ENCODE measurements around the gene SAMM50. TPM values are rescaled to one million over a fixed set of nuclear protein-coding genes. Genes with fewer than 3 reads are reported as not detected.

SAMM50 gene
- total RNA-seq, 4 donors from 2014 or later: 21.6 to 28.6 (median 27.2) TPM

DNA sequence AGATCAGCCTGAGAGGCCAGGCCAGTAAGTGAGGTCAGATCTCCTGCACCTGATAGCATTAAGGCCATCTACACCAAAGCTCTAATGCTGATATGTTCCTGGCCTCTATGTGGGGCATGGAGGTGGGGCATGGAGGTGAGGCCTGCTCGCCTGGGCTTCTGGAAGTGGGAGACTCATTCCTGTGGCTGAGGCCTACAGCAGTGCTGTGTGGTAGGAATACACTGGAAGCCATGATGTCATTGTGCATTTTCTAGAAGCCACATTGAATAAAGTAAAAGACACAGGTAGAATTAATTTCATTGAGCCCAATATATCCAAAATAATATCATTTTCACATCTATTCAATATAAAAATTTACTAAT, 28.9 kb upstream of the SAMM50 start:
- Histone ChIP-seq H3K27ac (replicated peaks in 1 of 4) (no peak overlapping the region), H3K4me3 (no peak overlapping the region), H3K27me3 (peaks cover 7 to 41% (median 15%) of the 10 kb centered on the region in 4 donors), H3K4me1 (peaks cover 7 to 19% (median 17%) of the 10 kb centered on the region in 4 donors), H3K9me3 (peaks cover 0 to 4% (median 0%) of the 10 kb centered on the region in 4 donors), H3K36me3 (no peaks in the 10 kb centered on the region)
- intact Hi-C loops (cut with DNase I): no loop called here
- 100% methylated on average over 1 of the region's 1 CpG for WGBS
- DNase-seq (ENCODE audit: extremely low spot score): no peak
- no peak for TF ChIP-seq POLR2A (IDR thresholded peaks at IDR 0.05; ENCODE audit: low read depth)
- no peak for TF ChIP-seq POLR2AphosphoS5 (IDR thresholded peaks at IDR 0.05)
- TF ChIP-seq EP300 (IDR thresholded peaks at IDR 0.05): no peak
- TF ChIP-seq, protein P1, sequence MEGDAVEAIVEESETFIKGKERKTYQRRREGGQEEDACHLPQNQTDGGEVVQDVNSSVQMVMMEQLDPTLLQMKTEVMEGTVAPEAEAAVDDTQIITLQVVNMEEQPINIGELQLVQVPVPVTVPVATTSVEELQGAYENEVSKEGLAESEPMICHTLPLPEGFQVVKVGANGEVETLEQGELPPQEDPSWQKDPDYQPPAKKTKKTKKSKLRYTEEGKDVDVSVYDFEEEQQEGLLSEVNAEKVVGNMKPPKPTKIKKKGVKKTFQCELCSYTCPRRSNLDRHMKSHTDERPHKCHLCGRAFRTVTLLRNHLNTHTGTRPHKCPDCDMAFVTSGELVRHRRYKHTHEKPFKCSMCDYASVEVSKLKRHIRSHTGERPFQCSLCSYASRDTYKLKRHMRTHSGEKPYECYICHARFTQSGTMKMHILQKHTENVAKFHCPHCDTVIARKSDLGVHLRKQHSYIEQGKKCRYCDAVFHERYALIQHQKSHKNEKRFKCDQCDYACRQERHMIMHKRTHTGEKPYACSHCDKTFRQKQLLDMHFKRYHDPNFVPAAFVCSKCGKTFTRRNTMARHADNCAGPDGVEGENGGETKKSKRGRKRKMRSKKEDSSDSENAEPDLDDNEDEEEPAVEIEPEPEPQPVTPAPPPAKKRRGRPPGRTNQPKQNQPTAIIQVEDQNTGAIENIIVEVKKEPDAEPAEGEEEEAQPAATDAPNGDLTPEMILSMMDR (IDR thresholded peaks at IDR 0.05): no peak

DNA sequence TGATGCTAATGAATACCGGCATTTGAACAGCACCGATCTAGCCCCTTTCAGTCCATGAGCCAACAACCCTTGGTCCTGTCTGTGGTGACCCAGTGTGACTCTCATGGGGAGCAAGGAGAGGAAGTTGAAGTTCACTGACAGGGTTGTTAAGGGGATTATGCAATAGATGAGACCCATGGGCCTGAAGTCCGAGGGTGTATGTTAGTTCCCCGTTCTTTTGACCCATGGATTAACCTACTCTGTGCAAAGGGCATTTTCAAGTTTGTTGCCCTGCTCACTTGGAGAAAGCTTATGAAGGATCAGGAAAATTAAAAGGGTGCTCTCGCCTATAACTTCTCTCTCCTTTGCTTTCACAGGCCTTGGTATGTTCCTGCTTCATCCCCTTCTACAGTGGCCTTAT, 26.8 kb upstream of the SAMM50 start:
- Histone ChIP-seq H3K9me3 (peaks cover 0 to 4% (median 0%) of the 10 kb centered on the region in 4 donors), H3K4me3 (no peak overlapping the region), H3K27me3 (peaks cover 7 to 29% (median 15%) of the 10 kb centered on the region in 4 donors), H3K27ac (replicated peaks in 1 of 4) (no peak overlapping the region), H3K36me3 (no peaks in the 10 kb centered on the region), H3K4me1 (peaks cover 7 to 10% (median 10%) of the 10 kb centered on the region in 4 donors)
- intact Hi-C loops (cut with DNase I): no loop called here
- 78% methylated on average over 5 of the region's 5 CpGs for WGBS
- no peak for DNase-seq (ENCODE audit: extremely low spot score)
- TF ChIP-seq, protein P1 (IDR thresholded peaks at IDR 0.05): no peak
- no peak for TF ChIP-seq POLR2AphosphoS5 (IDR thresholded peaks at IDR 0.05)
- TF ChIP-seq EP300 (IDR thresholded peaks at IDR 0.05): no peak
- no peak for TF ChIP-seq POLR2A (IDR thresholded peaks at IDR 0.05; ENCODE audit: low read depth)

DNA sequence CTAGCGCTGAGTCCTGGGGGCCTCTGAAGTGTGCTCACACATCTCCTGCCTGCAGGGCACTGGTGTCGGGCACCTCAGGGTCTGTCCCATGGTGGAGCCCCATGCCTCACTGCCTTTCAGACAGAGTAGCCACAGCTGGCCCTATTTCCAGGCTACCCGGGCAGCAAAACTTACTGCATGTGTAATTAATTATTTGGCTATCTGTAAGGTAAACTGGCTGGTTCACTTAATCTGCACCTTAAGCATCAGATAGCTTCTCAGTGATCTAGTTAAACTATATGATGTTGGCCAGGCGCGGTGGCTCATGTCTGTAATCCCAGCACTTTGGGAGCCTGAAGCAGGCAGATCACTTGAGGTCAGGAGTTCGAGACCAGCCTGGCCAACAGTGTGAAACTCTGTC, 26.3 kb upstream of the SAMM50 start:
- H3K27me3 ChIP-seq: peaks cover 4 to 24% (median 13%) of the 10 kb centered on the region in 4 donors
- 92% methylated on average over 6 of the region's 6 CpGs for WGBS
- no peak overlapping the region for H3K27ac ChIP-seq (replicated peaks in 1 of 4)
- peaks cover 4 to 6% (median 6%) of the 10 kb centered on the region in 4 donors for H3K4me1 ChIP-seq
- no peak for TF ChIP-seq POLR2AphosphoS5 (IDR thresholded peaks at IDR 0.05)
- no peak for TF ChIP-seq EP300 (IDR thresholded peaks at IDR 0.05)
- TF ChIP-seq POLR2A (IDR thresholded peaks at IDR 0.05; ENCODE audit: low read depth): no peak
- TF ChIP-seq, protein P1 (IDR thresholded peaks at IDR 0.05): no peak
- H3K4me3 ChIP-seq: no peak overlapping the region
- DNase-seq (ENCODE audit: extremely low spot score): no peak
- peaks cover 0 to 4% (median 0%) of the 10 kb centered on the region in 4 donors for H3K9me3 ChIP-seq
- intact Hi-C loops (cut with DNase I): no loop called here
- no peaks in the 10 kb centered on the region for H3K36me3 ChIP-seq

DNA sequence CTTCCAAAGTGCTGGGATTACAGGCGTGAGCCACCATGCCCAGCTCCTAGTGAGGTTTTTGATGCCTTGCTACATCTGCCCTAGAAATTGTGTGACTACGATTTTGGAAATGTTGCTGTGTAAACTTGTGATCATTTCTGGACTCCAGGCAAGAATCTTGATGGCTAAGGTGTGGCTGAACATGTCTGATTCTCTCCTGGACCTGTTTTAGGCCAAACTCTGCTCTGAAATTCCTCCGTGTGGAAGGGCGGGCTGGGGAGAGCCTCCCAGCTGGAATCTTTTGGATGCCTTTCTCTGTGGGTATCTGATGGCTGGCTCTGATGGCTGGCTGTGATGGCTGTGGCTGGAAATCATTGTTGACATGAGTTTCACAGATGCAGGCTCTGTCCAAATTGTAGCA, 23.5 kb upstream of the SAMM50 start:
- intact Hi-C loops (cut with DNase I): no loop called here
- DNase-seq (ENCODE audit: extremely low spot score): no peak
- TF ChIP-seq POLR2A (IDR thresholded peaks at IDR 0.05; ENCODE audit: low read depth) (no peak), POLR2AphosphoS5 (IDR thresholded peaks at IDR 0.05) (no peak), EP300 (IDR thresholded peaks at IDR 0.05) (no peak)
- TF ChIP-seq, protein P1 (IDR thresholded peaks at IDR 0.05): no peak
- Histone ChIP-seq H3K4me1 (no peaks in the 10 kb centered on the region), H3K4me3 (no peak overlapping the region), H3K27me3 (peaks cover 0 to 12% (median 0%) of the 10 kb centered on the region in 4 donors), H3K27ac (replicated peaks in 1 of 4) (no peak overlapping the region), H3K36me3 (no peaks in the 10 kb centered on the region), H3K9me3 (no peaks in the 10 kb centered on the region)
- WGBS: 82% methylated on average over 3 of the region's 4 CpGs

DNA sequence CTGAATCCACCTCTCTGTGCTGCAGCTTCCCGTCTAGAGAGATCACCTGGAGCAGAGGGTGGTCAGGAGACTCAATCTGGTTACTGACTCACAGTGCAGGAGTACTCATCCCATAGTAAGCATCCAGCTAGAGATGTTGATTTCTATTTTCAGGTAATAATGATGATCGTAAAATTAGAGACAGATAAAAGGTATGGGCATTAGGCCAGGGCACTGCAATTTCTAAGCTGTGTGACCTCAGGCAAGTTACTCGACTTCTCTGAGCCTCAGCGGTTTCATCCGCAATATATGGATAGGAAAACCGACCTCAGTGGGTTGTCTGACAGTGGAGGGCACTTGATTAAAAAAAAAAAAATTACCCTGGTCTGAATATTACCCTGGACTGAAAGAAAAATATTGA, 13.8 kb upstream of the SAMM50 start:
- WGBS: 94% methylated on average over 6 of the region's 6 CpGs
- Histone ChIP-seq H3K27ac (replicated peaks in 1 of 4) (no peak overlapping the region), H3K27me3 (peaks cover 0 to 35% (median 0%) of the 10 kb centered on the region in 4 donors), H3K9me3 (peaks cover 0 to 9% (median 0%) of the 10 kb centered on the region in 4 donors), H3K4me3 (no peak overlapping the region), H3K4me1 (no peaks in the 10 kb centered on the region), H3K36me3 (no peaks in the 10 kb centered on the region)
- no peak for DNase-seq (ENCODE audit: extremely low spot score)
- intact Hi-C loops (cut with DNase I): no loop called here
- TF ChIP-seq EP300 (IDR thresholded peaks at IDR 0.05) (no peak), POLR2A (IDR thresholded peaks at IDR 0.05; ENCODE audit: low read depth) (no peak)

Measured in esophagus muscularis mucosa (tissue), 4 donors.